ENCODE measurements around the gene FHL3. TPM values are rescaled to one million over a fixed set of nuclear protein-coding genes. Genes with fewer than 3 reads are reported as not detected.
"Not testable (repeated sequence)": the region's sequence is repeated elsewhere in the genome, so short reads cannot be mapped to it uniquely, and the experiment has no call there.

FHL3 gene
- total RNA-seq, 2 donors from 2014 or later: 17.9 to 39.0 TPM

DNA sequence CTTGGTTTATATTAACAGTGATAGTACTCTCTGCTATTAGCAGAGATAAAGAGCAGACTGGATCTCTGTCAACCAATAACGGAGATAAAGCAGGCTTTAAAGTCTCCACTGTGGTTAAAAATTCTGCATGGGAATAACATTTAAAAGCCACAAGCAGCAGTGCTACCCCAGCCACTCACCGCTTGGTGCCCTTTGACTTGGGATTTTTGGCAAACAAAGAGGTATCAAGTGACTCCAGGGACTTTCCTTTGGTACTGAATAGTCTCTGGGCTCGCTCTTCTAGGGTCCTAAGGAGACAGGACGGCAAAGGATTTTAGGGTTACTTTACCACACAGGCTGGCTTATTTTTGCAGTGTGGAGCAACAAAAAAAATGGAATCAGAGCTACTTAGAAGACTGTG is 26.8 kb downstream of the FHL3 start:
- ATAC-seq (no peak), DNase-seq (ENCODE audit: low spot score in 2 of 2) (no peak)
- H3K9me3 Mint-ChIP-seq: no peaks in the 10 kb centered on the region
- H3K36me3 Mint-ChIP-seq: peaks cover 26 to 55% of the 10 kb centered on the region in 2 donors
- peak overlapping the region; percentile 31 to 36 for H3K27ac Mint-ChIP-seq

- ATAC-seq; DNase-seq (ENCODE audit: low spot score in 2 of 2); H3K9me3 Mint-ChIP-seq: not testable (repeated sequence)
- H3K36me3 Mint-ChIP-seq: peaks cover 26 to 50% of the 10 kb centered on the region in 2 donors
- peak overlapping the region in 1 of 2 donors; percentile 77 for H3K27ac Mint-ChIP-seq
These were observed 30.2 kb downstream of the FHL3 start for GRCh38 chr1:37975083-37975482.

- Mint-ChIP-seq H3K9me3 (no peaks in the 10 kb centered on the region), H3K27ac (peak overlapping the region in 1 of 2 donors; percentile 12), H3K36me3 (peaks cover 26 to 46% of the 10 kb centered on the region in 2 donors)
- DNase-seq (ENCODE audit: low spot score in 2 of 2) (no peak), ATAC-seq (no peak)
These were observed 30.7 kb downstream of the FHL3 start for GRCh38 chr1:37974567-37974966.

- DNase-seq (ENCODE audit: low spot score in 2 of 2); ATAC-seq; H3K9me3 Mint-ChIP-seq; H3K27ac Mint-ChIP-seq: not testable (repeated sequence)
- peaks cover 26 to 42% of the 10 kb centered on the region in 2 donors for H3K36me3 Mint-ChIP-seq
These were observed 31.6 kb downstream of the FHL3 start for GRCh38 chr1:37973684-37974083.

- ATAC-seq (no peak), DNase-seq (ENCODE audit: low spot score in 2 of 2) (no peak)
- no peaks in the 10 kb centered on the region for H3K9me3 Mint-ChIP-seq
- no peak overlapping the region for H3K27ac Mint-ChIP-seq
- peaks cover 1 to 19% of the 10 kb centered on the region in 2 donors for H3K36me3 Mint-ChIP-seq
These were observed 40.0 kb downstream of the FHL3 start for GRCh38 chr1:37965301-37965700.

- Mint-ChIP-seq H3K27ac (peak overlapping the region in 1 of 2 donors; percentile 44), H3K36me3 (peaks cover 6 to 19% of the 10 kb centered on the region in 2 donors)
- ATAC-seq; H3K9me3 Mint-ChIP-seq; DNase-seq (ENCODE audit: low spot score in 2 of 2): not testable (repeated sequence)
These were observed 41.2 kb downstream of the FHL3 start for GRCh38 chr1:37964106-37964505.

DNA sequence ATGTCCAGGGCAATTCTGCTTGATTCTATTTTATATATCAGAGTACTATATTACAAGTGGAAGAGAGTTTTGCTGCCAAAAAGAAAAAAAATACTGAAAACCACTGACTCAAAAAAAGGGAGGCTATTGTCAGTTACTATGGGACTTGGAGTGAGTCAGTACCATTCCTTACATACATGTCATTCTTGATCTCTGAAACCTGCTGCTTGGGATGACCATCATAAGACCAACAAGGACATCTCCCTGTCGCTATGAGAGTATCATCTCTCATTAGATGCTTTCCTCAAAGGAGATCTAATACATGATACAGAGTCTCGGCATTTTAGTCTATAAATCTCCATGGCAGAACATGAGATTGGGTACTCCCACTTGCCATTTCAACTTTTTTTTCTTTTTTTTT is 46.6 kb downstream of the FHL3 start:
- DNase-seq (ENCODE audit: low spot score in 2 of 2) (no peak), ATAC-seq (no peak)
- Mint-ChIP-seq H3K27ac (no peak overlapping the region), H3K9me3 (no peaks in the 10 kb centered on the region), H3K36me3 (peaks cover 0 to 6% of the 10 kb centered on the region in 2 donors)

DNA sequence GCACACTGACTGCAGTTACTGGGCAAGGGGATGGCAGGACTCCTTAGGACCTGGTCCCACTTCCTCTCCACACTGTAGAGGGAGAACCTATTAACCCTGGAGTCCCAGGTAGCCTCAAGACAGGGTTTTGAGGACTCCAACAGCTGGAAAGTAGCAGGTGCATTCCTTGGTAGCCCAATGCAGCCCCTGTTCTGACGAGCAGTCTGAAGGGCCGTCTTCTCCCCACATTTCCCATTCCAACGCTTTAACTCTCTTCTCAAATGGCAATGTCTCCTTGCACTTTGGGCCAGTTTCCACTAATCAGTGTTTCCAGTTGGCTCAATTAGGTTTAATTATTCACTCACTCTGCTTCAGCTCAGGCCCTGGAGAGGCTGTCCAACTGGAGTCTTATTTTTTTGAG is 49.6 kb downstream of the FHL3 start:
- Mint-ChIP-seq H3K9me3 (no peaks in the 10 kb centered on the region), H3K27ac (no peak overlapping the region), H3K36me3 (peaks cover 0 to 6% of the 10 kb centered on the region in 2 donors)
- ATAC-seq (peak in 1 of 2 donors; percentile 23), DNase-seq (ENCODE audit: low spot score in 2 of 2) (no peak)

GRCh38 chr1:37954316-37954971 is 50.9 kb downstream of the FHL3 start:
- no peak for ATAC-seq
- DNase-seq (ENCODE audit: low spot score in 2 of 2): no peak
- Mint-ChIP-seq H3K9me3 (no peaks in the 10 kb centered on the region), H3K36me3 (no peaks in the 10 kb centered on the region), H3K27ac (no peak overlapping the region)

- Mint-ChIP-seq H3K27ac (peak overlapping the region in 1 of 2 donors; percentile 23), H3K36me3 (no peaks in the 10 kb centered on the region), H3K9me3 (no peaks in the 10 kb centered on the region)
- no peak for ATAC-seq
- no peak for DNase-seq (ENCODE audit: low spot score in 2 of 2)
These were observed 52.6 kb downstream of the FHL3 start for GRCh38 chr1:37952738-37953137.

GRCh38 chr1:37951783-37952624 is 53.3 kb downstream of the FHL3 start:
- Mint-ChIP-seq H3K27ac (peak overlapping the region in 1 of 2 donors; percentile 23), H3K36me3 (no peaks in the 10 kb centered on the region), H3K9me3 (no peaks in the 10 kb centered on the region)
- ATAC-seq (peak in 1 of 2 donors; percentile 52), DNase-seq (ENCODE audit: low spot score in 2 of 2) (no peak)

- DNase-seq (ENCODE audit: low spot score in 2 of 2) (no peak), ATAC-seq (no peak)
- H3K27ac Mint-ChIP-seq: peak overlapping the region in 1 of 2 donors; percentile 23
- no peaks in the 10 kb centered on the region for H3K36me3 Mint-ChIP-seq
- H3K9me3 Mint-ChIP-seq: no peaks in the 10 kb centered on the region
These were observed 54.1 kb downstream of the FHL3 start for GRCh38 chr1:37951041-37951782.

- DNase-seq (ENCODE audit: low spot score in 2 of 2): no peak
- H3K27ac Mint-ChIP-seq: peak overlapping the region; percentile 39 to 64
- no peaks in the 10 kb centered on the region for H3K36me3 Mint-ChIP-seq
- no peaks in the 10 kb centered on the region for H3K9me3 Mint-ChIP-seq
- no peak for ATAC-seq
These were observed 55.7 kb downstream of the FHL3 start for GRCh38 chr1:37949524-37950152.

DNA sequence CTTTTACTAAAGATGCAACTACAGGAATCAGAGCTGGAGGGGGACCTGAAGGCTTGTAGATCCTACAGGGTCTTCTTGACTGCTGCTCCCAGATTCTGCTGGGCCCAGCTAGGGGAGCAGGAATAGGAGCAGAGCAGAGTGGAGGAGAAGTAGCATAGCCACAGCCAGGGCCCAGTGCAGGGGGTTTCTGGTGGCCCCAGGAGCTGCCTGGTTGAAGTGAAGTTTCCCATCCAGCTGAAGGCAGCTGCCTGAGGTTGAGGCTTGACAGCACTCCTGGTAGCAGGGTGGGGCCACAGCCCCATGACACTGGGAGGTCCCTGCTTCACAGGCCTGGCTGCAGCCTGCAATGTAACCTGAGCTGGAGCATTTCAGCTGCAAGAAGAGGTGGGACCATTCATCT is 56.5 kb downstream of the FHL3 start:
- ATAC-seq: no peak
- Mint-ChIP-seq H3K9me3 (no peaks in the 10 kb centered on the region), H3K36me3 (no peaks in the 10 kb centered on the region), H3K27ac (peak overlapping the region in 1 of 2 donors; percentile 64)
- DNase-seq (ENCODE audit: low spot score in 2 of 2): no peak

GRCh38 chr1:37948166-37948565 is 57.1 kb downstream of the FHL3 start:
- no peak for ATAC-seq
- Mint-ChIP-seq H3K27ac (peak overlapping the region in 1 of 2 donors; percentile 64), H3K9me3 (no peaks in the 10 kb centered on the region), H3K36me3 (no peaks in the 10 kb centered on the region)
- no peak for DNase-seq (ENCODE audit: low spot score in 2 of 2)

- no peak for DNase-seq (ENCODE audit: low spot score in 2 of 2)
- ATAC-seq: peak in 1 of 2 donors; percentile 45
- Mint-ChIP-seq H3K9me3 (no peaks in the 10 kb centered on the region), H3K27ac (peak overlapping the region; percentile 96 to 98), H3K36me3 (no peaks in the 10 kb centered on the region)
These were observed 58.0 kb downstream of the FHL3 start for GRCh38 chr1:37947364-37947763.

All from activated naive CD4-positive, alpha-beta T cell treated with anti-CD3 and anti-CD28 coated beads, Interleukin-2, amount 50 U/mL, for 72 hours (primary cell).